H1 (cell line): ENCODE results near the gene PTH1R.

ENCODE experiments used
- ATF3 ChIP-seq: IDR thresholded peaks from 2 replicates; pipeline ENCODE4 v1.6.1; 2011; ENCODE audit warnings: low read depth, mild to moderate bottlenecking, low read length; ENCODE audit not compliant: insufficient read depth
- EP300 ChIP-seq, 2 experiments: IDR thresholded peaks; 1 replicate in 1 of 2; 2 replicates in 1 of 2; pipeline ENCODE4 v1.6.1; 2011 to 2012; ENCODE audit warnings: low read depth in 2 of 2, low read length in 2 of 2, mild to moderate bottlenecking in 2 of 2, borderline replicate concordance in 1 of 2, inconsistent platforms in 1 of 2, moderate library complexity in 1 of 2
- POLR2AphosphoS5 ChIP-seq: IDR thresholded peaks from 2 replicates; pipeline ENCODE4 v1.6.1; 2011; ENCODE audit warnings: low read depth, low read length
- SIN3A ChIP-seq, 2 experiments: IDR thresholded peaks in 1 of 2; conservative IDR thresholded peaks in 1 of 2; 2 replicates each; pipeline ENCODE4 v1.6.1; 2011 to 2012; ENCODE audit warnings: low read length in 2 of 2, improper control_type of control experiment in 1 of 2, low read depth in 1 of 2, mild to moderate bottlenecking in 1 of 2
- SP1 ChIP-seq: IDR thresholded peaks from 2 replicates; pipeline ENCODE4 v1.6.1; 2011; ENCODE audit warnings: low read depth, low read length
- TF ChIP-seq, protein P1 (sequence below), 3 experiments: IDR thresholded peaks; 1 replicate in 2 of 3; 2 replicates in 1 of 3; pipeline versions ENCODE4 v1.5.1 to v1.6.1; 2011; ENCODE audit warnings: low read length in 3 of 3, mild to moderate bottlenecking in 3 of 3, inconsistent platforms in 2 of 3, low read depth in 1 of 3, moderate library complexity in 1 of 3; ENCODE audit not compliant: insufficient read depth in 1 of 3; ENCODE audit errors: control extremely low read depth in 1 of 3

GRCh38 chr3:46915297-46915822 is 37.8 kb downstream of the PTH1R start:
- TF ChIP-seq, protein P1, sequence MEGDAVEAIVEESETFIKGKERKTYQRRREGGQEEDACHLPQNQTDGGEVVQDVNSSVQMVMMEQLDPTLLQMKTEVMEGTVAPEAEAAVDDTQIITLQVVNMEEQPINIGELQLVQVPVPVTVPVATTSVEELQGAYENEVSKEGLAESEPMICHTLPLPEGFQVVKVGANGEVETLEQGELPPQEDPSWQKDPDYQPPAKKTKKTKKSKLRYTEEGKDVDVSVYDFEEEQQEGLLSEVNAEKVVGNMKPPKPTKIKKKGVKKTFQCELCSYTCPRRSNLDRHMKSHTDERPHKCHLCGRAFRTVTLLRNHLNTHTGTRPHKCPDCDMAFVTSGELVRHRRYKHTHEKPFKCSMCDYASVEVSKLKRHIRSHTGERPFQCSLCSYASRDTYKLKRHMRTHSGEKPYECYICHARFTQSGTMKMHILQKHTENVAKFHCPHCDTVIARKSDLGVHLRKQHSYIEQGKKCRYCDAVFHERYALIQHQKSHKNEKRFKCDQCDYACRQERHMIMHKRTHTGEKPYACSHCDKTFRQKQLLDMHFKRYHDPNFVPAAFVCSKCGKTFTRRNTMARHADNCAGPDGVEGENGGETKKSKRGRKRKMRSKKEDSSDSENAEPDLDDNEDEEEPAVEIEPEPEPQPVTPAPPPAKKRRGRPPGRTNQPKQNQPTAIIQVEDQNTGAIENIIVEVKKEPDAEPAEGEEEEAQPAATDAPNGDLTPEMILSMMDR (IDR thresholded peaks at IDR 0.05; ENCODE audit: control extremely low read depth in 1 of 3, insufficient read depth in 1 of 3, low read depth in 1 of 3, low read length in 3 of 3): no peak
- TF ChIP-seq POLR2AphosphoS5 (no peak), EP300 (IDR thresholded peaks at IDR 0.05; ENCODE audit: borderline replicate concordance in 1 of 2, low read depth in 2 of 2, low read length in 2 of 2) (no peak), SIN3A (conservative IDR thresholded peaks at IDR 0.05 in 1 of 2, IDR thresholded peaks at IDR 0.05 in 1 of 2; ENCODE audit: low read depth in 1 of 2, low read length in 2 of 2) (no peak), SP1 (no peak), ATF3 (no peak)
